Activated CD4-positive, CD25-positive, alpha-beta regulatory T cell (primary cell): ENCODE measurements around the gene ZNF177.
"Not testable (repeated sequence)": the region's sequence is repeated elsewhere in the genome, so short reads cannot be mapped to it uniquely, and the experiment has no call there.

Source experiments
- DNase-seq, 4 experiments: peaks; one replicate each; lab custom pipeline; 2025; lab: John Stamatoyannopoulos, UW

The ZNF177 gene

DNA sequence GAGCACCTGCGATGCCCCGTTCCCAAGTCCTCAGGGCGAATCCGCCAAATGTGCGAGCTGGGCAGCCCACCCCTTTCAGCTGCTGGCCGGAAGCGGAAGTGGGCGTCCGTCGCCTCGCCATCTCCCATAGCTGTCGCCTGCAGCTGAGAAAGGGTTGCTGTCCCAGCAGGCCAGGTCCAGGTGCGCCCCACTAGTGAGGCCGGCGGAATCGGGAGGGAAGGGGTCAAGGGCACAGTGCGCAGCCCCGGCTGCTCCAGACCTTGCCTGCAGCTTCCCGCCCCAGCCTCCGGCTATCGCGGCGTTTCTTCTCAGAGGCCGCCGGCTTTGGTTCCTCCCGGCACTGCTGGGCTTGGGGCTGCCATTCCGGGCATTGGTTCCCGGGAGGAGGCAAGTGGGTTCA, at the start of gene ZNF177:
Gene ZNF177 (plus strand): TSS at position 109 of the 400 bp plus-strand sequence. CDS start 15,299 bp downstream, outside the sequence.
- no peak for DNase-seq

DNA sequence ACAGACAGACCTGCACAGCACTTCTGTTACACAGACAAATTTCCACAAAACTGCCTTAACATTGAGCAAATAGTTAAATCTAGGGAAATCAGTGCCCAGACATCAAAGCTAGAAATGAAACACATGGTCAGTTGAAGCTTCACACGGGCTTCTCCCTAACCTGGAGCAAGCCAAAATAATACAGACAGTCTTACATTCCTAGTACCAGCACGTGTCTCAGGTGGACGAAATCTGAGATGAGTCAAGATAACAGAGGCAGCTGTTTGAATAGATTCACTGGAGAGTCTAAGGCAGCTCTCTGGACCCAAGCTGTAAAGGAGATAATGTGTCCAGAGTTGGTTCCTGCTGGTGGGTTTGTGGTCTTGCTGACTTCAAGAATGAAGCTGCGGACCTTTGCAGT, 49.1 kb upstream of the ZNF177 start:
- DNase-seq = no peak

DNA sequence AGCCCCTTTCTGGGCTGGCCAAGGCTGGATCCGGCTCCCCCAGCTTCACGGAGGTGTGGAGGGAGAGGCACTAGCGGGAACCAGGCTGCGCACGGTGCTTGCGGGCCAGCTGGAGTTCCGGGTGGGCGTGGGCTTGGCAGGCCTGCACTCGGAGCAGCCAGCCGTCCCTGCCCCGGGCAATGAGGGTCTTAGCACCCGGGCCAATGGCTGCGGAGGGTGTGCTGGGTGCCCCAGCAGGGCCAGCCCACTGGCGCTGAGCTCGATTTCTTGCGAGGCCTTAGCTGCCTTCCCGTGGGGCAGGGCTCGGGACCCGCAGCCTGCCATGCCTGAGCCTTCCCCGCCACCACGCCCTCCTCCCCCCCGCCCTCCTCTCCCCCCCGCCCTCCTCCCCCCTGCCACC, 41.5 kb upstream of the ZNF177 start:
- no peak for DNase-seq

DNA sequence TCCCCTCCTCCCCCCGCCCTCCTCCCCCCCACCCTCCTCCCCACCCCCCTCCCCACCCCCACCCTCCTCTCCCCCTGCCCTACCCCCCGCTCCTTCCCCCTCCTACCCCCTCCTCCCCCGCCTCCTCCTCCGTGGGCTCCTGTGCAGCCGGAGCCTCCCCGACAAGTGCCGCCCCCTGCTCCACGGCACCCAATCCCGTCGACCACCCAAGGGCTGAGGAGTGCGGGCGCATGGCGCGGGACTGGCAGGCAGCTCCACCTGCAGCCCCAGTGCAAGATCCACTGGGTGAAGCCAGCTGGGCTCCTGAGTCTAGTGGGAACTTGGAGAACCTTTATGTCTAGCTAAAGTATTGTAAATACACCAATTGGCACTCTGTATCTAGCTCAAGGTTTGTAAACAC, 41.1 kb upstream of the ZNF177 start:
- DNase-seq = not testable (repeated sequence)

DNA sequence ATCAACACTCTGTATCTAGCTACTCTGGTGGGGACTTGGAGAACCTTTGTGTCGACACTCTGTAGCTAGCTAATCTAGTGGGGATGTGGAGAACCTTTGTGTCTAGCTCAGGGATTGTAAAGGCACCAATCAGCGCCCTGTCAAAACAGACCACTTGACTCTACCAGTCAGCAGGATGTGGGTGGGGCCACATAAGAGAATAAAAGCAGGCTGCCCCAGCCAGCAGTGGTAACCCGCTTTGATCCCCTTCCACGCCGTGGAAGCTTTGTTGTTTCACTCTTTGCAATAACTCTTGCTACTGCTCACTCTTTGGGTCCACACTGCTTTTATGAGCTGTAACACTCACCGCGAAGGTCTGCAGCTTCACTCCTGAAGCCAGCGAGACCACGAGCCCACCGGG, 40.6 kb upstream of the ZNF177 start:
- DNase-seq = not testable (repeated sequence)

DNA sequence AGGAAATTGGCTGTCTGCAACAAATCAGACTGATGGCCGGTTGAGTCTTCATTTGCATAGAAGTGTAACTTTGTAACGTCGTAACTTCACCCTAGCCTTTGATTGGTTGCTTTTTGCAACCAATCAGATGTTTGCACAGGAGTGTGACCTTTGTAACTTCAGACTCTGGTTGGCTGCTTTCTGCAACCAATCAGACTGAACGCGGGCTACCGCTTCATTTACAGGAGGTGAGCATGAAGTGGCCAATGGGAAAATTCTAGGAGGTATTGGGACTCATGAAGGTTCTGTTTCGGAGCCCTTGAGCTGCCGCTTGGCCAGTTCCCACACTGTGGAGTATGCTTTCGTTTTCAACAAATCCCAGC, 39.3 kb upstream of the ZNF177 start:
- DNase-seq = peak in 2 of 4 experiments; percentile 25 to 32

DNA sequence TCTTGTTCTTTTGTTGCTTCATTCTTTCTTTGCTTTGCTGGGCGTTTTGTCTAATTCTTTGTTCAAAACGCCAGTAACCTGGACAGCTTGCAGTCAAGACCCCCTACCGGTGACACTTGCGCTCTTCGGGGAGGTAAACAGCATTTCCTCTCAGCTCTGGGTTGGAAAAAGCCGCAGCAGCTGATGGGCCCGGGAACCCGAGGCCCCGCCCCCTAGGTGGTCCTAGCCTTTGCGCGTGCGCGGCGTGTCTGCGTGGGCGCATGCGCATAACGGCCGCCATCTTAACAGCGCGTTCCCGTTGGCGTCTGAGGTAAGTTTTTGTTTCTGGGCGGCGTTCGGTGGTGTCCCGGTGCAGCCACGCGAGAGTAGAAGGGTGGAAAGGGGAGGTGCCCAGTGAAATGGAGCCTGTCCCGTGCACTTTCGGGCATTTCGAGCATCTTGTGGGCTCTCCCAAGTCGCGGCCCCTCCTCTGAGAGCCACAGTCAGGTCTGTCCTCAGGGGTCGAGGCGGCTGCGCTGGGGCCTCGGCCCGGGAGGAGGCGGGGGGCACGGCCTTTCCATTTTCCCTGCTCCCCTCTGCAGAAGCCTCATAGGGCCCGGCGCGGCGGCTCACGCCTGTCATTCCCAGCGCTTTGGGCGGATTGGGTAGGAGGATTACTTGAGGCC, 38.8 kb upstream of the ZNF177 start, which contains the start of gene ZNF559:
Gene ZNF559 (plus strand): TSS at position 261 of the 665 bp plus-strand sequence. CDS start 14,371 bp downstream, outside the sequence.
- DNase-seq = peak; percentile 92 to 94 (median 94)

DNA sequence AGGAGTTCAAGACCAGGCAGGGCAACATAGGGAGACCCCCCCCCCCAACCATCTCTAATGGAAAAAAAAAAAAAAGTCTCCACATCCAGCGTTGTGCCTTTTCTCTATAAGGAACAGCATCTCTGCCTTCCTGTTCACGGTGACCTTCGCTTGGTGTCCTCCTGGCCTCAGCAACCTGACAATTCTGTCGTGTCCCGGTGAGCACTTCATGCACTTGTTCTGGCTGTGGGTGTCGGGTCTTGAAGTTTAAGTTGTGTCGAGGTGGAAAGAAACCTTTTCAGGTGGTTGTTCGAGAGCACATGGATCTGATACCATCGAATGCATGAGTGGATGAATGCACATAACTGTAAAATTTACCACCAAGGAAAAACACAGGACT, 38.2 kb upstream of the ZNF177 start:
- DNase-seq = no peak

DNA sequence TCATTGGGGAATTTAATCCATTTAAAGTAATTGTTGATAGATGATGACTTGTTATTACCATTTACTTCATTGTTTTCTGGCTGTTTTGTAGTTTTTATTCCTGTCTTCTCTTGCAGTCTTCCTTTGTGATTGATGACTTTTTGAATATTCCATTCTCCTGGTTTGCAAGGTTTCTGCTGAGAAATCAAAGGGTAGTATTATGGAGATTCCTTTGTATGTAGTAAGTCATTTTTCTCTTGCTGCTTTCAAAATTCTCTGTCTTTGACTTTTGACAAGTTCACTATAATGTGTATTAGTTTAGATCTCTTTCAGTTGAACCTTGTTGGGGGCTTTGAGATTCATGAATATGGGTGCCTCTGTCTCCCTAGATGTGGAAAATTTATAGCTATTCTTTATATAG, 32.8 kb upstream of the ZNF177 start:
- DNase-seq = no peak

DNA sequence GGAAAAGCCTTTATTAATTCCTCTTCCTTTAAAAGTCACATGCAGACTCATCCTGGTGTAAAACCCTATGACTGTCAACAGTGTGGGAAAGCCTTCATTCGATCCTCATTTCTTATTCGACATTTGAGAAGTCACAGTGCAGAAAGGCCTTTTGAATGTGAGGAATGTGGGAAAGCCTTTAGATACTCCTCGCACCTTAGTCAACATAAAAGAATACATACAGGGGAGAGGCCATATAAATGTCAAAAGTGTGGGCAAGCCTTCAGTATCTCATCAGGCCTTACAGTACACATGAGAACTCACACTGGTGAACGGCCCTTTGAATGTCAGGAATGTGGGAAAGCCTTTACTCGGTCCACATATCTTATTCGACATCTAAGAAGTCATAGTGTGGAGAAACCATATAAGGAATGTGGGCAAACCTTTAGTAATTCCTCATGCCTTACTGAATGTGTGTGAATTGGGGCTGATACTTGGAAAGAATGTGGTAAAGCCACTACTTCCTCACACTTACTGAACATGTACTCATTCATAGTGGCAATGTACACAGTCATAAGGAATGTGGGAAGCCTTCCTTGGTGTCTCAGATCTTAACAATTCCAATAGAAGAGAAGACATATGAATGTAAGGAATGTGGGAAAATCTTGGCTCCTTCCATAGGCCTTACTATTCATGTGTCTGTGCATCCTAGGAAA, 20.1 kb upstream of the ZNF177 start:
- no peak for DNase-seq

DNA sequence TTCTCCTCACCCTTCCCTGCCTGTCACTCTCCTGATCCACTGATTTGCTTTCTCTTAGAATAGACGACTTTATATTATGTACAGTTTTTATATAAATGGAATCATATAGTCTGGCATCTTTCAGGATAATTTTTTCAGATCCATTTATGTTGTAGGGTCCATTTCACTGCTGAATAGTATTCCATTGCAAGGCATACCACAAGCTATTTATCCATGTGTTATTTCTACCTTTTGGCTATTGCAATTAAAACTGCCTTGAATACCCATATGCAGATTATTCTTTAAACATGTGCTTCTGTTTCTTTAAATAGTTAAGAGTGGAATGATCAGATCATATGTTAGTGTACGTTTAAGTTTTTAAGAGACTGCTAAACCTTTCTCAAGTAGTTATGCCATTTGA, 17.8 kb upstream of the ZNF177 start:
- no peak for DNase-seq

DNA sequence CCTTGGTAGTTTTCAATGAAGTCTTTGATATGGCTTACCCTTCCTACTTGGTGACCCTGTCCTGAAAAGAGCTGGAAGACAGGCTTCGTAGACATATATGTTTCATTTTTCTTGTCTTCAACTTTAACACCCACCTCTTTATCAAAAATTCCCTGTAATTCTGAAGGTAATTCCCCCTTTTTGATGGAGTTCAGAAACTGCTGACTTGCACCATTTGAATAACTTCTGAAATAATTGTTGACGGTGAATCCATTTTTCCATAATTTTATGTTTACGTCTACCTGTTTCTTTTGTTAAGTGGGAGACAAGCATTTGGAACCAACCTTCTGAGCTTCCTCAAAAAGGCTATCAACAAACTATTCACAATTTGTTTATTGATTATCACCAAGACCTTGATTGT, 14.6 kb upstream of the ZNF177 start:
- no peak for DNase-seq

DNA sequence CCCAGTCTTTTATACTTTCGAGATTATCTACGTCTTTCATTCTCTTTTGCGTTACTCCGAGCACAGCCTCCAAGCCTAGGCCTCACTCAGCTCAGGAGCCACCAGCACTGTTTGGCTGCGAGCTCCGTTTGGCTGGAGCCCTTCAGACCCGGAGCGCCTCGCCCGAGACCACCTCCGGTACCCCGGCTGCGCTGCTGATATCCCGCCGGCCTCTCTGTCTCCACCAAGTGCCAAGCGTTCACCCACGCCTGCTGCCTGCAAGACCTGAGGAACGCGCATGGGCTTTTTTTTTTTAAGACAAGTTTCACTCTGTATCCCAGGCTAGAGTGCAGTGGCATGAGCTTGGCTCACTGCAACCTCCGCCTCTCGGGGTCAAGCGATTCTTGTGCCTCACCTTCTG, 14.1 kb upstream of the ZNF177 start:
- DNase-seq = no peak

DNA sequence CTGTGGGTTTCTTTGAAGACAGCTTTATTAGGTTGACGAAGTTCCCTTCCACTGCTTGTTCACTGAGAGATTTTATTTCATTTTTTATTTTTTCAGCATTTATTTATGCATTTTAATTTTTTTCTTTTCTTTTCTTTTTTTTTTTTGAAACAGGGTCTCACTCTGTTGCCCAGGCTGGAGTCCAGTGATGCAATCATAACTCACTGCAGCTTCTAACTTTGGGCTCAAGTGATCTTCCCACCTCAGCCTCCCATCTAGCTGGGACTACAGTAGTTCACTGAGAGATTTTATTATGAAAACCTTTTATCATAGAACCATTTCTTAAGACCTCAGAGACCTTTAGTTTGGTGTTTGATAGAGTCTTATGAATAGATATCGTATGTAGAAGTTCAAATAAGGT, 10.3 kb upstream of the ZNF177 start:
- DNase-seq = no peak

DNA sequence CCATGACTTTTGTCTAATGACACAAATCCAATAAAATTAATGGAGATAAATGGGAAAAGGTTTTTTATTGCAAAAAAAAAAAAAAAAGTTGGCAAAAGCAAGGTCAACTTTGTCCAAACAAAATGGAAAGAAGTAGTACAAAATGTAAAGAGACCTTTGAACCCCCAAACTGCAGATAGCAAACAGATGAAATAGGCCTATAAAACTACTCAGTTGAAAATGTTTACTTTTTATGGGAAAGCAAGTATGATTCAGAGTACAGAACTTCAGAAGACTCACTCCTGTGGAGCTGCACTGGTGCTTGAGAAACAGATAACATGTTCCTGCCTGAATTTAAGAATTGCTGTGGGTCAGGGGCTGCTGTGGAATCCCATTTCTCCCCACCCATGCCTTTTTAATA, 9.8 kb upstream of the ZNF177 start:
- DNase-seq = no peak

DNA sequence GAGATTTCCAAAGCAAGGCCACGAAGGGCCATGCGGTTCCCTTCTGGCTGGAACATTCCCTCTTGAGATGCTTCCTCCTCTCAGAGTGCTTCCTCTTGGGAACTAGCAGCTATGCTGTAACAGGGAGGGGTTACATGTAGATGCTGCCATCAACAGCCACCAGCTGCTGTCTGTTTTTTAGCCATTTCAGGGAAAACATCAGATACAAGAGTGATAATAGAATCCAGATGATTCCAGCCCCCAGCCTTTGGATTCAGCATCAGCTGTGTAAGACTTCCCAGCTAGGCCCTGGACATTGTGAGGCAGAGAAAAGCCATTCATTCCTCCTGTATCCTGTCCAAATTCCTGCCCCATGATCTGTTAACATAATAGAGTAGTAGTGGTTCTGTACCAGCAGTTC, 8.2 kb upstream of the ZNF177 start:
- DNase-seq = no peak

DNA sequence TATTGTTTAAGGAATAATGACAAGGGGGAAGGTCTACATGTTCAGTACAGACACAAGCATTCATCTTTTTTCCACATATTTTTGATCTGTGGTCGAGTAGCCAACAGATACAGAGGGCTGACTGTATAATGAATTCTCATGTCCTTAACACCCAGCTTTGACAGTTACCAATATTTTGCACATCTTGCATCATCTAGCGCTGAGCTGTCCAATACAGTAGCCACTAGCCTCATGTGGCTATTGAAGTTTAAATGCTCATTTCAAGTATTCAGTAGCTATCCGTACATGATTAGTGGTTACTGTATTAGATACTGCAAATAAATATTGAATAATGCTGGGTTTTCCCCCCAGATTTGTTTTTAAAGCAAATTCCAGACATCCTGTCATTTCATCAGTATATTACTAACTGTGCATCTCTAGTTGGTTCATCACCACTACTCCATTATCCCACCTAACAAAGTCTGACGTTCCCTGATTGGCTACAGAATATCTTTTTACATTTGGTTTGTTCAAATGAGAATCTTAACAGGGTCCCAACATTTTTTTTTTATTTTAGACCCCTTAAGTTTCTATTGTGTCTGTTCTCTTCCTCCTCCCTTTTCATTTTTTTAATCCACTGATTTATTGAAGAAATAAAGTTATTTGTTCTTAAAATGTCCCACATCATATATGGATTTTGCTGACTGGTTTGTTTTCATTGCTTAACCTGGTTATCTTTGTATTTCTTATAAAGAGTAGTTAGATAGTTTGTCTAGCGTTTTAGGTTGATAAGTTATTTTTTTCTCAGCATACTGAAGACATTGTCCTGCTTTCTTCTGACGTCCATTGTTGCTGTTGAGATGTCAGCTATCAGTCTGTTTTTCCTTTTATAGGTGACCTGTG, 8.2 kb downstream of the ZNF177 start:
- no peak for DNase-seq

DNA sequence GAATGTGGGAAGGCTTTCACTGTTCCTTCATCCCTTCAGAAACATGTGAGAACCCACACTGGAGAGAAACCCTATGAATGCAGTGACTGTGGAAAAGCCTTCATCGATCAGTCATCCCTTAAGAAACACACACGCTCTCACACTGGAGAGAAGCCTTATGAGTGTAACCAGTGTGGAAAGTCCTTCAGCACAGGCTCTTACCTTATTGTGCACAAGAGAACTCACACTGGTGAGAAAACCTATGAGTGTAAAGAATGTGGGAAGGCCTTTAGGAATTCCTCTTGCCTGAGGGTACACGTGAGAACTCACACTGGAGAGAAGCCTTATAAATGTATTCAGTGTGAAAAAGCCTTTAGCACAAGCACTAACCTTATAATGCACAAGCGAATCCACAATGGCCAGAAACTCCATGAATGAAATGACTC, 18.6 kb downstream of the ZNF177 start:
- DNase-seq = no peak

DNA sequence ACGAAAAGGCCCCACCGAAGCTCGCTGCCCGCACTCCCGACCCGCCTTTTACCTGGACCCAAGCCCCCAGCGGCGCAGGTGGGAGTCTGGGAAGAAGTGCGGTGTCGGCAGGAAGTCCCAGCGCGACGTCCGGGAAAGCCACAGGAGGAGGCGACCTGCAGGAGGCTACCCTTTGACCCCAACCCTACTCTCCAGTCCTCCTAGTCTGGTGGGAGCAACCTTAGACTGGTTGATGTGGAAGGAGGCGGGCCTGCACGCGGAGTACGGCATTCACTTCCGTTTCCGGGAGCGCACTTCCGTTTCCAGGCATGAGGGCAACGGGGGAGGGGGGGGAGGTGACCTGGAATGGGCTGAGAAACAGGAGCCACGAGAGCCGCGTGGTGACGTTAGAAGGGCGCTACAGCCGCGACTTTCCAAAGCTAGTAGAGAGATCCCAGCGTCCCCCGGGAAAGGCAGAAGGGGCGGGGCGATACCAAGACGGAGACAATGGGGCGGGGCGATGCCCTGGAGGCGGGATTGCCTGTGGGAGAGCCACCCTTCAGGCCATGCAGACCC, 44.1 kb downstream of the ZNF177 start:
- peak in 2 of 4 experiments; percentile 1 to 16 for DNase-seq

DNA sequence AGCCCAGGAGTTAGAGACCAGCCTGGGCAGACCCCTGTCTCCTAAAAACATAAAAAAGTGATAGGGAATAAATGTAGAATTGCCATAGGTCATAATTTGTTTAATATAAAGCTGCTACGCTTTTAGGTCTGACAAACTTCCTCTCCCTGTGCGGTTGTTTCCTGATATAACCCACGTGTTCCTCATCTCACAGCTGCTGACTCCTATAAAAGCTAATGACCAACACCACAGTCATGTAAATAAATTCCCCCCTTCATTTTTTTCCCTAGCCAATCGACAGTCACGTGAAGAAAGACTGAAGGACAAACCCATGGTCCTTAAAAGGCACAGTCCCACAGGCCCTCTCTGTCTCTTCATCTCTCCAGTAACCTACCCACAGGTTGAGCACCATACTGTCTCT, 45.0 kb downstream of the ZNF177 start:
- no peak for DNase-seq

DNA sequence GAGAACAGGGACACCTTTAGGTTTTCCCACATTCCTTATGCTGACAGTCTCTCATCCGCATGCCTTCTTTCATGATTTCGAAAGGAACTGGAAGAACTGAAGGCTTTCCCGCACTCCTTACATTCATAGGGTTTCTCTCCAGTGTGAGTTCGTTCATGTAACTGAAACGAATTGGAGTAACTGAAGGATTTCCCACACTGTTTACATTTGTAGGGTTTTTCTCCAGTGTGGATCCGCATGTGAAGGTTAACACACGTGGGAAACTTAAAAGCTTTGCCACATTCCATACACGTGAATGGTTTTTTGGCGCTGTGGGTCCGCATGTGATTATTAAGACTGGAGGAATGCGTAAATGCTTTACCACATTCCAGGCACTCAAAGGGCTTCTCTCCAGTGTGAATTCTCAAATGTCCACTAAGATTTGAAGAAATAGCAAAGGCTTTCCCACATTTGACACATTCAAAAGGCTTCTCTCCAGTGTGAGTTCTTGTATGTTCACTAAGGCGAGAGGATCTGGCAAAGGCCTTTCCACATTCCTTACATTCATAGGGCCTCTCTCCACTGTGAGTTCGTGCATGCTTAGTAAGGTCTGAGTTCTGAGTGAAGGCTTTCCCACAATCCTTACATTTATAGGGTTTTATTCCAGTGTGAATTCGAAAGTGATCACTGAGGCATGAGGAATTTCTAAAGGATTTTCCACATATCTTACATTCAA, 50.6 kb downstream of the ZNF177 start:
- DNase-seq = no peak

DNA sequence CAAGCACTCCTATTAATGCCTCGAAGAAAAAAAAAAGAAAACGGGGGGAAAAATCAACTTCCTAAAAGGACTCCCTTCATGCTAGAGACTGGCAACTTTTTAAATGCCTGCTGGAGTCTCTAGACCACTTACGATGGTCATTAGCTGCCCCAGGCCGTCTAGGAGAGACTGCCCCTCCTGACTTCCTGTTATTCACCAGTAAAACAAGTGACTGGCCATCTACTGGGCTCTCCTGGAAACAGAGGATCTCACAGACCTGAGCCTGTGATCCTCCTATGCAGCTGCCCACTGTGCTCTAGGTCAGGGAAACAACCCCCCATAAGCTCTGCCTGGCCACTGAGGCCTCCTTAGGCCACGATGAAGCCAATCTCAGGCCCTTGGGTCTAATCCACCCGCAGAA, 65.1 kb downstream of the ZNF177 start:
- no peak for DNase-seq
